Mesothelial cell of epicardium (in vitro differentiated cells): ENCODE results near the gene FOXA3. TPM values are rescaled to one million over a fixed set of nuclear protein-coding genes. Genes with fewer than 3 reads are reported as not detected.

Experiments
- DNase-seq, 2 experiments: peaks; one replicate each; pipeline ENCODE4 v3.0.0; 2021; ENCODE audit warnings: low spot score in 2 of 2; ENCODE audit not compliant: unreplicated experiment in 2 of 2
- H3K27ac Mint-ChIP-seq: 2 replicates; pipeline ENCODE4 v1.8.0; 2021; ENCODE audit warnings: mixed read lengths
- H3K27me3 Mint-ChIP-seq: 2 replicates; pipeline ENCODE4 v1.8.0; 2021; ENCODE audit warnings: low read depth, mixed read lengths
- H3K36me3 Mint-ChIP-seq: 2 replicates; pipeline ENCODE4 v1.8.0; 2021; ENCODE audit warnings: mixed read lengths
- H3K4me1 Mint-ChIP-seq: 2 replicates; pipeline ENCODE4 v1.8.0; 2021; ENCODE audit warnings: mixed read lengths
- H3K4me3 Mint-ChIP-seq: 2 replicates; pipeline ENCODE4 v1.8.0; 2021; ENCODE audit warnings: mild to moderate bottlenecking, moderate library complexity, mixed read lengths
- H3K9me3 Mint-ChIP-seq: 2 replicates; pipeline ENCODE4 v1.8.0; 2021; ENCODE audit warnings: mixed read lengths
- total RNA-seq: library from RNA; stranded (reverse); gene quantifications from 3 replicates; pipeline ENCODE4 v1.2.1, GENCODE V29; 2021
- TF ChIP-seq, protein P1 (sequence below): fragments of 200-600 bp; sonication (generic); IDR thresholded peaks from one replicate; pipeline ENCODE4 v1.5.0; 2021; ENCODE audit warnings: antibody characterized with exemption; ENCODE audit not compliant: unreplicated experiment

FOXA3 gene
- total RNA-seq, 1 donor from 2014 or later: not detected

DNA sequence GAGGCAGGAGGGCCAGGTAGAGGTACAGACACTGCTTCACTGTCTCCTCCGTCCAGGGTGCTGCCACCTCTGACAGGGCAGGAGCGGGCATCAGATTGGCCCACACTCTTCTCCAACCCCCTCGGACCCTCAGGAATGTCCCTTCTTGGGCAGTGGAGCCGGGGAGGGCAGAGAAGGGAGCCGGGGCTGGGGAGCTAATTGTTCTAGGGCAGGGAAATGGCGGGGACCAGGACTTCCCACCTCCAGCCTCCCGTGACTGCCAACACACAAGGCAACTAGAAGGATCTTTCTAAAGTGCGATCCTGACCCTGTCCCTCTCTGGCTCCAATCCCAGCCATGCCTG lies 38.9 kb upstream of the FOXA3 start:
- Mint-ChIP-seq H3K27me3 (no peaks in the 10 kb centered on the region), H3K4me3 (no peak overlapping the region), H3K9me3 (no peaks in the 10 kb centered on the region), H3K4me1 (no peaks in the 10 kb centered on the region), H3K36me3 (peaks cover 26% of the 10 kb centered on the region), H3K27ac (no peak overlapping the region)
- no peak for DNase-seq
- TF ChIP-seq, protein P1, sequence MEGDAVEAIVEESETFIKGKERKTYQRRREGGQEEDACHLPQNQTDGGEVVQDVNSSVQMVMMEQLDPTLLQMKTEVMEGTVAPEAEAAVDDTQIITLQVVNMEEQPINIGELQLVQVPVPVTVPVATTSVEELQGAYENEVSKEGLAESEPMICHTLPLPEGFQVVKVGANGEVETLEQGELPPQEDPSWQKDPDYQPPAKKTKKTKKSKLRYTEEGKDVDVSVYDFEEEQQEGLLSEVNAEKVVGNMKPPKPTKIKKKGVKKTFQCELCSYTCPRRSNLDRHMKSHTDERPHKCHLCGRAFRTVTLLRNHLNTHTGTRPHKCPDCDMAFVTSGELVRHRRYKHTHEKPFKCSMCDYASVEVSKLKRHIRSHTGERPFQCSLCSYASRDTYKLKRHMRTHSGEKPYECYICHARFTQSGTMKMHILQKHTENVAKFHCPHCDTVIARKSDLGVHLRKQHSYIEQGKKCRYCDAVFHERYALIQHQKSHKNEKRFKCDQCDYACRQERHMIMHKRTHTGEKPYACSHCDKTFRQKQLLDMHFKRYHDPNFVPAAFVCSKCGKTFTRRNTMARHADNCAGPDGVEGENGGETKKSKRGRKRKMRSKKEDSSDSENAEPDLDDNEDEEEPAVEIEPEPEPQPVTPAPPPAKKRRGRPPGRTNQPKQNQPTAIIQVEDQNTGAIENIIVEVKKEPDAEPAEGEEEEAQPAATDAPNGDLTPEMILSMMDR: no peak

GRCh38 chr19:45825917-45826893 lies 37.9 kb upstream of the FOXA3 start:
- TF ChIP-seq, protein P1: no peak
- Mint-ChIP-seq H3K36me3 (peaks cover 26% of the 10 kb centered on the region), H3K4me3 (no peak overlapping the region), H3K27me3 (no peaks in the 10 kb centered on the region), H3K9me3 (no peaks in the 10 kb centered on the region), H3K27ac (no peak overlapping the region), H3K4me1 (no peaks in the 10 kb centered on the region)
- no peak for DNase-seq

DNA sequence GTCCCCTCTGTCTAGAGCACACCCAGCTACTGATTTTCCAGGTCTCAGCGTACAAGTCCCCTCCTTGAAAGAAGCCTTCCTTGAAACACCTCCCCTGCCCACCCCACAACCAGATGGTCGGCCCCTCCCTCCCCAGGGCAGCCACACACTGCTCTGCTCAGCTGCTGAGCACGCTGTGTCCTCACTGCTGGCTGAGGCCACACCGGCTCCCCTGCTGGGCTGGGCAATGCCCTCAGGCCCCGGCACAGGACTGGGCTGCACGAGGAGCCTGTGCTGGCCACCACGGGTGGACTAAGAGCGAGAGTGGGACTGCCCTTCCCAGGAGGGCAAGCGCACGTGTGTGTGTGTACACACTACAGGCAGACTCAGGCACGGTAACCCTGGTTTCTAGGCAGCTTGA lies 37.2 kb upstream of the FOXA3 start:
- Mint-ChIP-seq H3K4me3 (no peak overlapping the region), H3K27ac (no peak overlapping the region), H3K9me3 (no peaks in the 10 kb centered on the region), H3K27me3 (no peaks in the 10 kb centered on the region), H3K36me3 (peaks cover 26% of the 10 kb centered on the region), H3K4me1 (no peaks in the 10 kb centered on the region)
- no peak for DNase-seq
- TF ChIP-seq, protein P1: no peak

DNA sequence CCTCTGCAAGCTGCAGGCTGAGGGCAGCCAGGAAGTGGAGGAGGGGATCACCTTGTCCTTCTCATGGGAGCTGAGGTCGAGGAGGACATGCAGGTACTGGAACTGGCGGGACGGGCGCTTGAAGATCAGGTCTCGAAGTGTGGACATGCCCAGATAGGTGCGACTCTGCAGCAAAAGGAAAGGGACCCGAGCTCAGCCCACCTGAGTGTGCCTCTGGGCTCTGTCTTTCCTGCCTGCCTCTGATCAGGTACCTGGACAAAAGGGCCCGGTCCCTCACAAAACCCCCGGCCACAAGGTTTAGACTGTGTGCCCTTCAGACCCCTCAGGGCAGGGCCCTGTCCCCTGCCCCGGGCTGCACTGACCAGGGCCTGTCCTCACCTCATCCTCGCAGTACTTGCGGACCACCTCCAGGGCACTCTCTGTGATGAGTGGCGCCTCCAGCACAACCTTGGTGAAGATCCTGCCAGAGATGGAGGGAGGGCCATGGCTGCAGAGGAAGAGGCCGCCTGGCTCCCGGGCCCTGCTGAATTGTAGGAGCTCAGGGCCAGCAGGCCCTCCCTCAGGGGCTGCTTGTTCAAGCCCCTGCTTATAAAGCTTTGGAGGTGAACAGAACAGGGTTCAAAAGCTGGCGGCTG lies 36.5 kb upstream of the FOXA3 start:
- H3K27ac Mint-ChIP-seq: no peak overlapping the region
- no peak overlapping the region for H3K4me3 Mint-ChIP-seq
- H3K27me3 Mint-ChIP-seq: no peaks in the 10 kb centered on the region
- DNase-seq: no peak
- H3K36me3 Mint-ChIP-seq: peaks cover 29% of the 10 kb centered on the region
- H3K4me1 Mint-ChIP-seq: no peaks in the 10 kb centered on the region
- TF ChIP-seq, protein P1: no peak
- no peaks in the 10 kb centered on the region for H3K9me3 Mint-ChIP-seq

GRCh38 chr19:45828523-45828922 lies 35.6 kb upstream of the FOXA3 start:
- Mint-ChIP-seq H3K36me3 (peaks cover 30% of the 10 kb centered on the region), H3K9me3 (no peaks in the 10 kb centered on the region), H3K4me3 (no peak overlapping the region), H3K27me3 (no peaks in the 10 kb centered on the region), H3K27ac (no peak overlapping the region), H3K4me1 (no peaks in the 10 kb centered on the region)
- TF ChIP-seq, protein P1: no peak
- DNase-seq: no peak
